Stimulated activated CD8-positive, alpha-beta memory T cell treated with anti-CD3 and anti-CD28 coated beads, Interleukin-12 subunit alpha, Interleukin-12 subunit beta, amount 100 ng/mL, for 24 hours (primary cell): ENCODE measurements around the gene MGMT.

Experiments
- DNase-seq: peaks from one replicate; pipeline ENCODE4 v3.0.0-alpha.2; 2020; ENCODE audit errors: extremely low read depth

Gene MGMT

DNA sequence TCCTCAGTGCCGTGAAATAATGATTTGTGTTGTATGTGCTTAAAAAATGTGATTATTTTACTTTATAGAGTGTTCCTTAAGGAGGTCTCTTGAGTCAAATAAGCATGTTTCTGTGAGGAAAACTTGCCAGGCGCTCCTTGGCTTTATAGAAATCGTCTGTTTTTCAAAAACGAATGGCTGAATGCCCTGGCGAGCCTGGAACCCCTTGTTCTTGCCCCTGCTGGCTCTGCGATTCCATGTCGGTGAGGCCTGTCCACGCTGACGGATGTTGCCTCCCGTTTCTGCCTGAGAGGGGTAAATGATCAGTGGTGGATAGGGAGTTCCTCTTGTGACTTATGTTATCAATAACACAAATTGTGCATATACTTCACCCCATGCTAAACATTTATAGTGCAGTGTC is 75.5 kb downstream of the MGMT start:
- DNase-seq = no peak

DNA sequence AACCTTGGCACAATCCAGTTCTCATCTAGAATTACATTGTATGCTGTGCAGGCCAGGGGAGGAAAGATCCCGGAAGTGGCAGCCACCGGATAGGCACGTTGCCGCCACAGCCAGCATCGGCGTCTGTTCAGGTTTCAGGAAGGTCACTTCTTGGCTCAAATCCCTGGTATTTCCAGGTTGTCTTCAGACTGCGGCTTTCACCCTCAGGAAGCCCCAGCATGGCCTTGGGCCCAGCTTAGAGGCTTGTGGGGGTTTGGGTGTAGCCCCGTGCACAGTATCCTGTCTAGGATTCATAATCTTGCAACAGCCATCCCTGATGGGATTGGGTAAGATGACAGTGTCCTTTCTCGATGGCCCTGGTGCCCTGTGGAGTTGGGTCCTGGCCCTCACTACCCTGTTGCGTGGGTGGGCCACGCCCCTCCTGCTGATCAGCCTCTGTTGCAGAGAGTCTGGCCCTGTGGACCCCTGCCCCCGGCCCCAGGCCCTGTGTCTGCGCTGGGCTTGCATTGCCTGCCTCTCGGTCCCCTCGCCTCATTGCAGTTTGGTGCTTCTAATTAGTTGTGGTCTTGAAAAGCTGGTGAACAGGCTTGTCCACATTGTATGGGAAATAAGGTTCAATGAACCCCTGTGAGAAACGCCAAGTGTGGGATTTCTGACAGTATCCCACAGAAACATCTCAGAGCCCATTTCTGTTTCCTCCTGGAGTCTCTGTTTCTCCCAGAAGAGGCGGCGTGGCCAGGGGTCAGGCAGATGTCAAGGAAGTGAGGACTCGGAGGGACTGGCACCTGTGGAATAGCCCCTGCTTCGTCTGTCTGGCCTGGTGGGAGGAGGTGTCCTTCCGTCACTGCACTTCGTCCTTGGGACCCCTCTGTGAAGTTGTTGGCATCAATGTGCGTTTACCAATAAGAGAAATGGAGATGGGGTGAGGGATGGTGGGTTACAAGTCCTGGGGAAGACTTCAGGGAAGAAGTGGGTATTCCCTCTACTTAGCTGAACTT is 77.5 kb downstream of the MGMT start:
- no peak for DNase-seq

DNA sequence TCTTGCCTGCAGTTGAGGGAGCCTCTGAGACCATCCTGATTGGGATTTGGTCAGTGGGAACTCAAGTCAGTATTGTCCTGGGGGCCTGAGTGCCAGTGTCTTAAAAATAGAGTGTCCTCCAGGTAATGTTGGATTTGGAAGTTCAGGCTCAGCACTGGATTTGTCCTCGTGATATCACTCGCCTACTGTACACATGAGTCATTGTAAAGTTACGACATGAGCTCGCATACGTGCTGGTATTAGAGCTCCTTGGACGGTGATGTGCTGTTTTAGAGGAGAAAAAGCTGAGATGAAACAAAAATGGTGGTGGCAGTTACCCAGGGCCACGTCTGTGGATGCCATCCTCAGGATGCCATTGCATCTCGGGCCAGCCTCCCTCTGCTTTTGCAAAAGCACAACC is 78.2 kb downstream of the MGMT start:
- no peak for DNase-seq

DNA sequence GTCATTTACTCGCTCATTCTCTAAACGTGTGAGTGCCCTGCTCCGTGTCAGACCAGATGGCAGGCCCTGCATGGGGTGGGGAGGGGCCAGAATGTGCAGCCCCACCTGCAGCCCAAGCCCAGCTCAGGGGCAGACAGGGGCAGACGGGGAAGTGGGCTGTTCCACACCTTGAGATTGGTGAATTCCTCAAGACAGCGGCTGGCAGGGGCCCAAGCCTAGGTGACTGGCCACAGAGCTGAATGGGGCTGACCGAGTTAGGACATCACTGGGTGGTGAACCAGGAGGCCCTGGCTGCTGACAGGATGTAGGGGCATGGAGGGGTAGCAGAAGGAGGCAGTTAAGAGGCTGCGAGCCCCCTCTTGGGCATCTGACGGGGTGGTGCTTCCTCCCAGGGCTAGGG is 79.1 kb downstream of the MGMT start:
- DNase-seq = no peak

DNA sequence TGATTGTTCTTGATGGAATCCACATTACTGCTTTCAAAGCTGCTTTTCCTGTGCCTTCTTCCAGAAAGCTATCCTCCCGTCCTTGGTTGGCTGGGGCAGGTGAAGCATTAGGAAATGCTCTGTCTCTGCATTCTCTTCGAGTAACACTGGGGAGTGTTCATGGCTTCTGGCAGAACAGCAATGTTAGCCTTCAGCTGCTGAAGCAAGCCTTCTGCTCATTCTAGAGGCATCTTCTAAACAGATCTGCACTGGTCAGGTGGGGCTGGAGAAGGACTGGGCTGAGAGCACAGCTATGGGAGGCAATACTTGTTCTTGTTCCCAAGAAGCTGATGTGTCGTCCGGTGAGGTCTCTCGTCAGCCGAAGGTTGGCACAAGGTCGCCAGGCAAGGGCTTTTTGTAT is 80.6 kb downstream of the MGMT start:
- DNase-seq = no peak

DNA sequence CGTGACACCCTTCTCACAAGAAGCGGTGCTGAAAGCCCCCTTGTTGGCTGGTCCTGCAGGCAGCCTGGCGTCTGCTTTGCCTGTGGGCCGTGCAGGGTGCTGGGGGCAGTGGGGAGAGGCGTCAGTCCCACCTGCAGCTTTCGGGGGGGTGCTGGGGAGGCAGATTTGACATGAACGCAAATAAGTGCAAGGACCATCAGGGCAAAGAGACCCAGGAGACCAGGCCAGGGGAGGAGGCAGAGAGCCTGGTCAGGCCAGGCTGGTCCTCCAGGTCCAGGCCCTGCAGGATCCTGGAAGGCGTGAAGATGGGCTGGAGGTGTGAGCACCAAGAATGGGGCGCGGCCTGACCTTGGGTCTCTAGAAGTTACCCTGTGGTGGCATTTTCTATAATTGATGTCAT is 81.6 kb downstream of the MGMT start:
- DNase-seq = no peak

DNA sequence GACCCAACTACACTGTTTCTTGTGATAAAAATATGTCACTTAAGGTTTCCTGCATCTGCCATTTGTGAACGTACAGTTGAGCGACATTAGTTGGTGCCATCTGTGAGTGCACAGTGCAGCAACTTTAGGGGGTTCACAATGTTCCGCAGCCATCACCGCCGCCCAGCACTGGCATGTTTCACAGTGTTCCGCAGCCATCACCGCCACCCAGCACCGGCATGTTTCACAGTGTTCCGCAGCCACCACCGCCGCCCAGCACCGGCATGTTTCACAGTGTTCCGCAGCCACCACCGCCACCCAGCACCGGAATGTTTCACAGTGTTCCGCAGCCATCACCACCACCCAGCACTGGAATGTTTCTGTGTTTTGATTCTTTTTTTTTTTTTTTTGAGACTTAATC is 83.0 kb downstream of the MGMT start:
- DNase-seq = no peak

DNA sequence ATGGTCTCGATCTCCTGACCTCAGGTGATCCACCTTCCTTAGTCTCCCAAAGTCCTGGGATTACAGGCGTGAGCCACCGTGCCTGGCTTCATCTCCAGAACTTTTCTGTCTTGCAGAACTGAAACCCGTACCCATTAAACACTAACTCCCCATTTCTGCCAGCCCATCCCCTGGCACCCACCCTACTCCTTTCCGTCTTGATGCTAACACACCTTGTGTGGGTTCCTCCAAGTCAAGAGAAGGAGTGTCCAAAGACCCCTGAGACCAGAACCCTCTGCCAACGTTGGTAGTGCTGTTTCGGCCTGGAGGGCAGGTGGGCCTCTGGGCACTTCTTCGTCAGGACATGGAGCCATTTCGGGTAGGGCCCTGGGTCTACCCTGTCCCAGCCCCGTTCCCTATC is 83.6 kb downstream of the MGMT start:
- DNase-seq = no peak

DNA sequence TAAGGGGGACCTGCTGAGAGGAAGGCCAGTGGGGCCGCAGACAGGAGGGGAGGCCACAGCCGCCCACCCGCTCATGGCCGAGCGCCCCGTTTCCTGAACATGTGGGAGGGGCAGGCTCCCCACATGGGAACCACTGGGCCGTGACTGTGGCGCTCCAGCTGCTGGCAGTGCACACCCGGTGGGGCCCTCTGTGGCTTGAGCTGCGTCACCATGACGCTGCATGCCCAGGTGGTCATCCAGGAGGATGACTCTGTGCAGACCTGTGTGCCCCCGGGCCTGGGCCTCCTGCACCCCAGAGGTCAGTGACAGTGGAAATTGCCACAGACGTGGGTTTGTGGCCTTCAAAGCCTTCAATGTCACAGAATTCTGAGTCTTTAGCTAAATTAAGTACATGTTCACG is 85.1 kb downstream of the MGMT start:
- DNase-seq = no peak

DNA sequence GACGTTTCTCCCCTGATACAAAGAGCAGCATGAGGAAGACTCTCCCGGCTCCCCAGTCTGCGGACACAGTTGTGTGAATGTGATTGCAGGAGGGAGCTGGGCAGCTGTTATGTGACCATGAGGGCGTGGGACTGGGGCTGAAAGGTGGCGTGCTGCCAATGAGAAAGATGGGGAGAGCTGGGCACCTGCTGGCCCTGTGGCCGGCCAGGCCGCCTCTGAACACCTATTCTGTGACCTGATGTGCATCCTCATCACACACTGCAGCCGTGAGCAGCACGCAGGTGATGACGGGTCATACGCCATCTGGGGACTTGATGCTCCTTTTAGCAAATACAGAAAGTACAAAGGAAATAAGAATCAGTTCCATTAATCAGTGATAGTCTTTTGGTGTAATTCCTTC is 86.9 kb downstream of the MGMT start:
- no peak for DNase-seq

DNA sequence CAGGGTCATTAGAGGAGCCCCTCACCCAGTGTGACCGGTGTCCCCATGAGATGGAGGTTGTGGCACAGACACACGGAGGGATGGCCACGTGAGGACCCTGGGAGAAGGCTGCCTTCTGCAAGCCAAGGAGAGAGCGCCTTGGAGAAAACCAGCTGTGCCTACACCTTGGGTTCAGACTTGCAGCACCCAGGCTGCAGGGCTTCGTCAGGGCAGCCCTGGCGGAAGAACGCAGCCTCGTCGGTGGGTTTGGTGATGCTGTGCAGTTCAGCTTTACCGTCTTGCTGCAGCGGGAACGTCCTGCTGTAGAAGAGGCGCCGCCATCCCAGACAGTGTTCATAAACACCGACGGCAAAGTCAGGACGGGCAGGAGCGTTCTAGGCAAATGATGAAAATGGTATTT is 89.3 kb downstream of the MGMT start:
- no peak for DNase-seq

DNA sequence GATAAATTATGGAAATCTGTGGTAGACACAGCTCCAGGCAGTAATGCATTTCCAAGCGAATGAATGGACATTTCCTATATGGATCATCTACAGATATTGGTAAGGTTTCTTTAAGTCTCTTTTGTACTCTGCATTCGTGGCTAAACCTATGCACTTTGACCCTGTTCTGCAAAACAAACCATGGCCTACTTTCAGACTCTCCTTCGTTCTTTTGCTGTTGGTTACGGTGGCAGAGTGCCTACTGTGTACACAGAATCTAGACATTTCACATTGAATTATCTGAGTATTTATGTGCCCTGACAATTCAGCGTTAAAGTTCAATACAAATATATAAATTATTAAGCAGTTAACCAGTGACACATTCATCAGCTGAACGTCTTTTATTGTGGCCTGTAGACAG is 93.3 kb downstream of the MGMT start:
- DNase-seq = no peak

DNA sequence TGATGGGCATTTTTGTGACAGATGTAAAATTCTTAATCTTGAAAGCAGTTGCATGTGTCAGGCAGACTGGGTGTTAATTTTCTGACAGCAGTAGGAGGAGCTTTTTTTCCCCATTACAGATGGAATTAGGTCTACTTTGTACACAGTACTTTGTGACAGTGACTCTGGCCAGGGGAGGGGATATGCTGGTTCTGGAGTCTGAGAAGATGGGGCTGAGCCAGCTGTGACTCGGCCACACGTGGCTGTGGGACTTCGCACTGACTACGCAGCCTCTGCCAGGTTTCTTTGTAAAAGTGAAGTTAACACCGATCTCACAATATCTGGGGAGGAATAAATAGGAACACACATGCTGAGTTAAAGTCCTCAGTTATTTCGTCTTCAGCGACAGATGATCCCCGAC is 95.4 kb downstream of the MGMT start:
- DNase-seq = no peak

DNA sequence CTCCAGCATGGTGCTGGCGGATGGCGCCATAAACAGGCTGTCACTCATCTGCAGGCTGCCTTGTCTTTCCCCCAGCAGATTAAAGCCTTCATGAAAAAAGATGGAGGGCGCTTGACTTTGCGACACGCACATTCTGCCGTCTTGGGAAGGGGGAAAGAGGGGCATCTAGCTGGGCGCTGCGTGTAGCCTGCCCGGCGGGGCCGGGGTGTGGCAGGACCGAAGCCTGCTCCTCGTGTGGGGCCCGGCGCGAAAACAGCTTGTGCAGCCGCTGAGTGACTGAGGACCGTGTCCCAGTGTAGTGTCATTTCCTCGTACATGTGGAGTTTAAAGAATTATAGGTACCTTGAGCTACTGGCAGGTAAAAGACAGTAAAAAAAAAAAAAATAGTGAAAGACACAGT is 97.9 kb downstream of the MGMT start:
- DNase-seq = no peak

DNA sequence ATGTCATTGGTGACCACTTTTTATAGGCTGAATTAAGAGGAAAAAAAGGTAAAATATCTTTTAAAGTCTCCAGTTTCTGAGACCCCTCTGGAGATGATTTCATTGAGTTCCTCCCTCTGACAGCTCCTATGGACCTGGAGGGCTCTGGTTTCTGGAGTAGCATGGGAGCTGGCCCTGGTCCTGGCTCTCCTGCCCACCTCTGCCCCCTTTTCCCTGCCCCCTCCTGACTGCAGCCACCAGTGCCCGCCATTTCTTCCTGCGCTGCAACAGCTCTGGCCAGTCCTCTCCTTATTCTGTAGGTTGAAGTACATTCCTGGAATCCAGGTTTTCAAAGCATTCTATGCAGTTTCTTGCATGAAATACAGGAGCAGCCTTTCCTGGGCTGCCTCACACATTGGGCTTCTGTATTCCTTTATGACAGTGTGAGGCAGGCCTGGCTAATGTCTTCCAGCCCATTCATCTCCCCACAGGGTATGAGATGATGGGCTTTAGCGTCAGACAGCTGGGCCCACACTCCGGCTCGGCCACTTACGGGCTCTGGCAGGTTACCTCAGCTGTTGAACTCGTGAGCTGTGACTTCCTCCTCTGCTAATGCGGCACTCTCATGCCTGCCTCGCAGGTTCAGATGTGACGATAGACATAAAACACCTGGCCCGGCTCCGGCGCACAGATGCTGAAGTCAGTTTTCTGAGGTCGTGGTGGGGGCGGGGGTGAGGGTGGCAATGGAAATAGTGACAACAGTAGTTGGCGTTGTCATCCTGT is 101.7 kb downstream of the MGMT start:
- DNase-seq = no peak

DNA sequence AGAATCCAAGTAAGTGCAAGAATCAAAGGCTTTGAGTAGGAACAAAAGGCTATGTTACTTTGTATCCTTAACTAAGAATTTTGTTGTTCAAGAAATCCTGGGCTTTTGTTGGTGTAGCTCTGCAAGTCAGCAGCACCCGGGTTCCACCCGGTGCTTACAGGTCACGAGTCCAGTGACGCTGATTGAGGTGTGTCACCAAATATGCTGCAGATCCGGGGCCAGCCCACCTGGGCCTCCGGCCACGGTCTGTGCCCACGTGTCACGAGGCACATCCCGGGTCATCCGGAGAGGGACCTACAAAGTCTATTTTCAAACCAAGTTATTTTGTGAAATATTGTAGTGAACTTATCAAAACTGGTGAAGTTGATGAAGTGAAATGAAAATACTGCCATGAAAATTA is 103.1 kb downstream of the MGMT start:
- DNase-seq = no peak

DNA sequence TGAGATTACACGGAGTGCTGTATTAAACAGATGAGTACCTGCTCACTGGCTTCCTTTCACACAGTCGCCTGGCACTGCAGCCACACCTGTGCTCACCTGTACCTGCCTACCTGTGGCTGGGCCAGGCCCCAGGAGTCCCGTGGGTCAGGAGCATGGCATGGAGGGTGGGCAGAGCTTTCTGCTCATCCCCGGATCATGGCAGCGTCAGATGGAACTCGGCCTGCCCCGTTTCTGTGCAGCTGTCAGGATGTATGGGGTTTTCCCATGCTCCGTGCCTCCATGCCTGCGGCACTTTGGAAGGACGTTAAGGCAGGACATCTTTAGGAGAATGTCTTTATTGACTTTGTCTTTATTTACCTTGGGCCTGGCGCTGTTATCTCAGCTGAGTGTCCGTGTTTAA is 112.2 kb downstream of the MGMT start:
- no peak for DNase-seq

DNA sequence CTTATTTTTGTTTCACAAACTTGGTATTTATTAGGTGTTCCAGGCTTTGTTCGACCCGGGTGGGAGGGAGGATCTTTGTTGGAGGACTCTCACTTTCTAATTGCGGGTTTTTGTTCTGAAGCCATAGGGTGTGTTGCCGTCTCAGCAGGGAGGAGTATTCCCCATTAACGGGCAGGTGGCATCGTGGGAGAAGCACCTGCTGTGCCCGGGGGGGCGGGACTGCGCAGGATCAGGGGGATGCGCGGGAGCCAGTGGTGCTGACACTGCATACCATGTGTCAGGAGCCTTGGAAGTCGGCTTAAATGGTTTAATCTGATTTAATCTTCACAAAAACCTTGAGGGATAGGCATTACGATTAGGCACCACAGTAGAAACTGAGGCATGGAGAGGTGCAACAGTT is 113.0 kb downstream of the MGMT start:
- DNase-seq = no peak

DNA sequence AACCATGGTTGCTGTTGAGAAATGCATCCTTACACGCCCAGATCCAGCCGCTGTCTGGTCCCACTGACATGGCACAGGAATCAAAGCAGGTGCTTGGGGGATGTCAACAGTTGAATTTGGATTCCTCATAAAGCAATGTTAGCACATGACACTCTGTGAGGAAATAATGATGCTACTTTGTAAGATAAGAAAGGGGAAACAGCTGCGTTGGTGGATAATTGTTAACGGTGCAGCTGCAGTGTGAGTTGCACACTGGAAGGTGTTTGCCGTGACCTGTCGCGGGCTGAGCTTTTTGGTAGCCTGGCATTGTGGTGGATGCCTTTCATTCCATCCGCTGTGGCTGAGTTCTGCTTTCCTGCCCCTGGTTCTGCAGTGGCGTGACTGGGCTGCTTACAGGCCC is 113.9 kb downstream of the MGMT start:
- DNase-seq = no peak

DNA sequence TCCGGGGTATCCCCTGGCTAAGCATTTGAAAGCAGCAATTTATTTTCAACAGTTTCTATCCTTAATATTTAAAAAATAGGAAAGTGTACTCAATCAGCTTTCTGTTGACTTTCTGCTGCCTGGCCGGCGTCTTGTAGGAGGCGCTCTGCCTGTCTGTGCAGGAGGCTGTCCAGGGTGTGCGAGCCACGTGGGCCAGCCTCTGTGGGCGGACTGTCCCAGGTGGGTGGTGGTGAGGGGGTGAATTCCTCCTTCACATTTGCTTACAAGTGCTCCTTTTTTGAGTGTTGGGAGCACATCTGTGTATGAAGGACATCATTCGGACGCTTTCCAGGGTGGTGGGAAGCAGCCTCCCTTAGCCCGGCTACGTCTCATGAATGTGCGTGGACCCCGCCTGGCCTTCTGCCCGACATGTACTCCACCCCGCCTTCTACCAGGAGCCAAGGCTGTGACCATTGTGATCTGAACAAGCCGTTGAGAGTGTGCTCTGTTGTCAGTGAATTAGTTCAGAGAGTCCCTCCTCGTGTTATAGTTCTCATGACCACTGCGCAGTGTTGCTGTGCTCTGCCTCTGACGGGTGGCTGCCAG is 114.9 kb downstream of the MGMT start:
- DNase-seq = no peak

DNA sequence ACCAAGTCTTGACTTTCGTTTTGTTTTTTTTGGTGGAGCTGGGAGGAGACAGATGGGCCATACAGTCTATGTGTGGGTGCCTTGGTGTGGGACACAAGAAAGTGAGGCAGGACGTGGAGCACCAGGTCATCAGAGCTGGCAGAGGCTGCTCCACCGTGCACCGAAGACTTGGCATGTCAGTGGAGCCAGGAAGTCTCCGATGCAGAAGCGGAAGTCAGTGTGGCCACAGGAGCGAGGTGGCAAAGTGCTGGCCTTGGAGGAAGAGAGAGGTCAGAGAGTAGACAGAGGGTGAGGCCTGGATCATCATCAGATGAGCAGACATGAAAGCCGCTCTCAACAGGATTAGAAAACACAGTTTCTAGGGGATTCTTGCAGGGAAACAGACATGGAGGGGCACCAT is 116.8 kb downstream of the MGMT start:
- DNase-seq = no peak

DNA sequence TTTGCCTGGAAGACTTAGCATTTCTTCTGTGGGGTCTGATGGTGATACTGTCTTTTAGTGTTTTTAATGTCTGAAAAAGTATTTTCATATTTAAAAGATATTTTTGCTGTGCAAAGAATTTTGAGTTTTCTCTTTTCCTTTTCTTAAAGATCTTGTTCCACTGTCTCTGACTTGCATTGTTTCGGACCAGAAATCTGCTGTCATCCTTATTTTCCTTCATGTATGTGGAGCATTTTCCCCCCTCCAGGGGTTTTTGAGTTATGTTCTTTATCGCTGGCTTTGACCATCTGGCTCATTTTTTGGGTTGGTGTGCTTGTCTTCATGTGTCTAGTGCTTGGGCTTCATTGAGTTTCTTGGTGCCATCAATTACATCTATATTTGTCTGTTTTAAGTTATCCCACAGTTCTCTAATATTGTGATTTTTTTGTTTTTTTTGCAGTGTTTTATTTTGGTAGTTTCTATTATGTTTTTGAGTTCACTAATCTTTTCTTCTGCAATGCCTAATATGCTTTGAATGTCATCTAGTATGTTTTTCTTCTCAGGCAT is 119.9 kb downstream of the MGMT start:
- no peak for DNase-seq

DNA sequence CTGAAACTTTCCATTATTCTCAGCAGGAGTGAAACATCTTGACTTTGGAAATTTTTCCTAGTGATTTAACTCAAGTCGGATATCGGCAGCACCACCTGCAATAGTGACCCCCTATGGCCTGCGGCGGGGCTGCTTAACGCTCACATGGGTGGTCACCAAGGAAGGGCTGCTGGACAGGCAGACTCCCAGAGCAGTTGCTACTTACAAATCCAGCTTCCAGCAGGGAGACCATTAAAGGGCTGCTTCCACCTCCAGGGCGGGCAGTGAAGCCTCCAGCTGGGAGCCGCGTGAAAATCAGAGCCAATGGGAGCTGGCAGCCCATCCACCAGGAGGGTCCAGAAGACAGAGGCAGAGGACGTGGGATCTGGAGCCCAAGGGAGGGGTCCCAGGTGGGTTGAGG is 122.5 kb downstream of the MGMT start:
- no peak for DNase-seq
